CD4-positive, alpha-beta T cell (primary cell): ENCODE results near the gene CTRB1. TPM values are rescaled to one million over a fixed set of nuclear protein-coding genes. Genes with fewer than 3 reads are reported as not detected.
"Not testable (repeated sequence)": the region's sequence is repeated elsewhere in the genome, so short reads cannot be mapped to it uniquely, and the experiment has no call there.

Source experiments
- ATAC-seq: fragments of 200-7000 bp; cut with Tn5 transposase; one replicate; pipeline ENCODE4 v1.10.0; 2022; ENCODE audit warnings: mild to moderate bottlenecking; ENCODE audit not compliant: poor library complexity
- CTCF ChIA-PET: fragments of 350-600 bp; sonication (Branson Sonifier 250); formaldehyde crosslinking; loops from one replicate; lab custom pipeline; 2021; ENCODE audit warnings: antibody characterized with exemption, inconsistent platforms; lab: Charles Lee
- POLR2A ChIA-PET: fragments of 350-600 bp; sonication (Branson Sonifier 250); formaldehyde crosslinking; loops from one replicate; lab custom pipeline; 2021; ENCODE audit warnings: antibody characterized with exemption, inconsistent platforms; lab: Charles Lee
- DNase-seq, 14 experiments: peaks; one replicate each; pipeline ENCODE4 v3.0.0-alpha.2; 2013 to 2020; ENCODE audit warnings: mixed read lengths in 2 of 14
- H3K27ac ChIP-seq, 2 donors: one replicate each; pipeline versions ENCODE4 v1.5.1 to v1.7.0; 2013; ENCODE audit warnings: low read length in 2 of 2, low read depth in 1 of 2, mild to moderate bottlenecking in 1 of 2
- H3K27me3 ChIP-seq, 2 experiments: 1 replicate in 1 of 2; 2 replicates in 1 of 2; pipeline versions ENCODE4 v1.6.1 to v1.7.0; 2013; ENCODE audit warnings: low read length in 2 of 2, control low read depth in 1 of 2, mild to moderate bottlenecking in 1 of 2, moderate library complexity in 1 of 2; ENCODE audit not compliant: insufficient read depth in 2 of 2, control insufficient read depth in 1 of 2
- H3K36me3 ChIP-seq: one replicate; pipeline ENCODE4 v1.6.1; 2013; ENCODE audit warnings: low read length, control low read depth; ENCODE audit not compliant: insufficient read depth
- H3K4me1 ChIP-seq: one replicate; pipeline ENCODE4 v1.6.1; 2013; ENCODE audit warnings: low read length, control low read depth; ENCODE audit not compliant: insufficient read depth
- H3K4me3 ChIP-seq: one replicate; pipeline ENCODE4 v1.5.1; 2013; ENCODE audit warnings: mild to moderate bottlenecking, low read length, moderate library complexity
- H3K9me3 ChIP-seq, 2 experiments: 1 replicate in 1 of 2; 2 replicates in 1 of 2; pipeline versions ENCODE4 v1.6.1 to v1.7.0; 2013; ENCODE audit warnings: low read length in 2 of 2, mild to moderate bottlenecking in 2 of 2, control low read depth in 1 of 2, moderate library complexity in 1 of 2; ENCODE audit not compliant: control insufficient read depth in 1 of 2, insufficient read depth in 1 of 2
- H3K27ac Mint-ChIP-seq: one replicate; pipeline ENCODE4 v1.8.0; 2020; ENCODE audit warnings: mixed read lengths
- H3K27me3 Mint-ChIP-seq: one replicate; pipeline ENCODE4 v1.8.0; 2021; ENCODE audit warnings: mixed read lengths
- H3K36me3 Mint-ChIP-seq: one replicate; pipeline ENCODE4 v1.8.0; 2021; ENCODE audit warnings: low read depth, mixed read lengths
- H3K4me1 Mint-ChIP-seq: one replicate; pipeline ENCODE4 v1.8.0; 2021; ENCODE audit warnings: low read depth, mixed read lengths
- H3K4me3 Mint-ChIP-seq: one replicate; pipeline ENCODE4 v1.8.0; 2020; ENCODE audit warnings: mild to moderate bottlenecking, mixed read lengths
- H3K9me3 Mint-ChIP-seq: one replicate; pipeline ENCODE4 v1.8.0; 2020; ENCODE audit warnings: mixed read lengths
- CTCF ChIP-seq: fragments of 200-600 bp; IDR thresholded peaks from one replicate; pipeline ENCODE4 v1.8.0; 2022; ENCODE audit warnings: antibody characterized with exemption, mild to moderate bottlenecking
- intact Hi-C, 2 experiments: fragments of 100-400 bp; cut with DNase I in 1 of 2; cut with micrococcal nuclease in 1 of 2; formaldehyde crosslinking; loops; one replicate each; pipeline versions ENCODE4 v1.15.1 to v1.9.0; 2023 to 2025; cut with DNase I, micrococcal nuclease
- total RNA-seq, 174 experiments: library from RNA in 2 of 174; stranded (reverse) in 2 of 174; gene quantifications; one replicate each; pipeline ENCODE4 v1.2.3 and lab custom pipeline; 2021 to 2026

CTRB1 gene
- total RNA-seq, 2 experiments from 2014 or later = not detected

- ChIA-PET CTCF (interaction anchor here (1.0 to 1.2 kb wide), 2 partner anchors 15 to 20 kb away, joined by 3 to 4 read pairs; no protein-coding TSS in a partner anchor), POLR2A (interaction anchor here (1.1 to 2.4 kb wide), 4 partner anchors 15 to 430 kb away, joined by 3 to 10 read pairs (median 3); no protein-coding TSS in a partner anchor)
- H3K36me3 ChIP-seq = no peaks in the 10 kb centered on the region
- peak overlapping the region; percentile 84 for H3K27ac Mint-ChIP-seq
- H3K4me3 Mint-ChIP-seq = no peak overlapping the region
- DNase-seq = no peak
- H3K36me3 Mint-ChIP-seq = no peaks in the 10 kb centered on the region
- H3K4me1 Mint-ChIP-seq = peaks cover 11% of the 10 kb centered on the region
- H3K4me3 ChIP-seq = no peak overlapping the region
- no peaks in the 10 kb centered on the region for H3K9me3 ChIP-seq
- TF ChIP-seq CTCF = no peak
- intact Hi-C loops = no loop called here
- H3K9me3 Mint-ChIP-seq = no peaks in the 10 kb centered on the region
- ATAC-seq = no peak
- no peak overlapping the region for H3K27ac ChIP-seq
- H3K4me1 ChIP-seq = peaks cover 8% of the 10 kb centered on the region
- no peaks in the 10 kb centered on the region for H3K27me3 ChIP-seq
- no peaks in the 10 kb centered on the region for H3K27me3 Mint-ChIP-seq
Observed at GRCh38 chr16:75219088-75219487, 300 bp downstream of the CTRB1 start.

- peak in 3 of 14 experiments; percentile 30 to 49 (median 31) for DNase-seq
- ChIA-PET POLR2A (interaction anchor here (0.6 to 2.4 kb wide), 9 partner anchors 14 to 429 kb away, joined by 3 to 10 read pairs (median 3); no protein-coding TSS in a partner anchor), CTCF (interaction anchor here (1.0 to 1.2 kb wide), 2 partner anchors 14 to 20 kb away, joined by 3 to 4 read pairs; no protein-coding TSS in a partner anchor)
- Histone ChIP-seq H3K27me3 (no peaks in the 10 kb centered on the region), H3K27ac (no peak overlapping the region), H3K36me3 (no peaks in the 10 kb centered on the region), H3K9me3 (no peaks in the 10 kb centered on the region), H3K4me3 (peak overlapping the region; percentile 41), H3K4me1 (peaks cover 8% of the 10 kb centered on the region)
- intact Hi-C loops = loop anchor here in 1 of 2 experiments (2.0 kb wide), 1 partner anchor 19 kb away; no protein-coding TSS in a partner anchor
- ATAC-seq = peak; percentile 89
- H3K36me3 Mint-ChIP-seq = no peaks in the 10 kb centered on the region
- peak overlapping the region; percentile 87 for H3K4me3 Mint-ChIP-seq
- H3K27ac Mint-ChIP-seq = peak overlapping the region; percentile 84
- no peaks in the 10 kb centered on the region for H3K9me3 Mint-ChIP-seq
- H3K4me1 Mint-ChIP-seq = peaks cover 11% of the 10 kb centered on the region
- H3K27me3 Mint-ChIP-seq = no peaks in the 10 kb centered on the region
- no peak for TF ChIP-seq CTCF
Observed at GRCh38 chr16:75219838-75220237, 1.1 kb downstream of the CTRB1 start.

- DNase-seq (peak in 1 of 14 experiments; percentile 16), ATAC-seq (no peak)
- TF ChIP-seq CTCF = no peak
- POLR2A ChIA-PET = no interaction called here
- H3K27ac Mint-ChIP-seq = no peak overlapping the region
- intact Hi-C loops = loop anchor here in 1 of 2 experiments (2.0 kb wide), 1 partner anchor 20 kb away; no protein-coding TSS in a partner anchor
- H3K4me3 Mint-ChIP-seq = no peak overlapping the region
- H3K9me3 ChIP-seq = no peaks in the 10 kb centered on the region
- H3K27me3 Mint-ChIP-seq = peaks cover under 1% of the 10 kb centered on the region
- no peaks in the 10 kb centered on the region for H3K36me3 ChIP-seq
- no peak overlapping the region for H3K27ac ChIP-seq
- H3K4me1 ChIP-seq = peaks cover 8% of the 10 kb centered on the region
- no peaks in the 10 kb centered on the region for H3K27me3 ChIP-seq
- H3K4me3 ChIP-seq = no peak overlapping the region
- H3K36me3 Mint-ChIP-seq = no peaks in the 10 kb centered on the region
- H3K4me1 Mint-ChIP-seq = peaks cover 11% of the 10 kb centered on the region
- no peaks in the 10 kb centered on the region for H3K9me3 Mint-ChIP-seq
- CTCF ChIA-PET = no interaction called here
Observed at GRCh38 chr16:75222271-75222783, 3.5 kb downstream of the CTRB1 start.

- H3K36me3 Mint-ChIP-seq, H3K27me3 Mint-ChIP-seq, ATAC-seq, H3K27ac Mint-ChIP-seq, H3K4me1 ChIP-seq, CTCF ChIA-PET, H3K4me3 ChIP-seq, H3K4me3 Mint-ChIP-seq, POLR2A ChIA-PET, H3K9me3 Mint-ChIP-seq, H3K27ac ChIP-seq, H3K27me3 ChIP-seq, H3K36me3 ChIP-seq, DNase-seq, H3K9me3 ChIP-seq: not testable (repeated sequence)
- H3K4me1 Mint-ChIP-seq = peaks cover 11% of the 10 kb centered on the region
- intact Hi-C loops = loop anchor here in 1 of 2 experiments (2.0 kb wide), 1 partner anchor 20 kb away; no protein-coding TSS in a partner anchor
Observed at GRCh38 chr16:75223129-75223528, 4.3 kb downstream of the CTRB1 start.
